ENCODE measurements around the gene CNTNAP5.

Gene CNTNAP5

GRCh38 chr2:124426625-124427024, 401.5 kb downstream of the CNTNAP5 start:
- no peak for DNase-seq (ENCODE audit: low spot score)
- no peak overlapping the region for H3K4me3 ChIP-seq
- no peak for TF ChIP-seq CTCF (IDR thresholded peaks at IDR 0.05)
- no peak overlapping the region for H3K27ac ChIP-seq

- Histone ChIP-seq H3K27ac (no peak overlapping the region), H3K4me3 (no peak overlapping the region)
- DNase-seq (ENCODE audit: low spot score), result no peak
- TF ChIP-seq CTCF (IDR thresholded peaks at IDR 0.05), result no peak
These were observed 412.7 kb downstream of the CNTNAP5 start for GRCh38 chr2:124437811-124438210.

GRCh38 chr2:124450481-124450880, 425.4 kb downstream of the CNTNAP5 start:
- TF ChIP-seq CTCF (IDR thresholded peaks at IDR 0.05), result no peak
- Histone ChIP-seq H3K27ac (no peak overlapping the region), H3K4me3 (no peak overlapping the region)
- DNase-seq (ENCODE audit: low spot score), result no peak

GRCh38 chr2:124476291-124476690, 451.2 kb downstream of the CNTNAP5 start:
- Histone ChIP-seq H3K27ac (no peak overlapping the region), H3K4me3 (no peak overlapping the region)
- no peak for DNase-seq (ENCODE audit: low spot score)
- TF ChIP-seq CTCF (IDR thresholded peaks at IDR 0.05), result no peak

- H3K4me3 ChIP-seq, result no peak overlapping the region
- no peak for DNase-seq (ENCODE audit: low spot score)
These were observed 453.7 kb downstream of the CNTNAP5 start for GRCh38 chr2:124478761-124479160.

GRCh38 chr2:124480958-124481357, 455.9 kb downstream of the CNTNAP5 start:
- no peak overlapping the region for H3K27ac ChIP-seq
- no peak for DNase-seq (ENCODE audit: low spot score)
- H3K4me3 ChIP-seq, result no peak overlapping the region
- TF ChIP-seq CTCF (IDR thresholded peaks at IDR 0.05), result no peak

More at GRCh38 chr2:124478761-124479160, 453.7 kb downstream of the CNTNAP5 start:
- no peak for TF ChIP-seq CTCF (IDR thresholded peaks at IDR 0.05)
- H3K27ac ChIP-seq, result no peak overlapping the region

GRCh38 chr2:124482044-124482443, 457.0 kb downstream of the CNTNAP5 start:
- Histone ChIP-seq H3K4me3 (no peak overlapping the region), H3K27ac (no peak overlapping the region)
- DNase-seq (ENCODE audit: low spot score), result no peak
- TF ChIP-seq CTCF (IDR thresholded peaks at IDR 0.05), result no peak

All from coronary artery (tissue), 2 donors.